ENCODE data around the gene C19orf44.

- TF ChIP-seq POLR2AphosphoS5 (IDR thresholded peaks at IDR 0.05) (no peak), CTCF (IDR thresholded peaks at IDR 0.05) (no peak), POLR2A (IDR thresholded peaks at IDR 0.05) (no peak), EP300 (IDR thresholded peaks at IDR 0.05) (no peak)
These were observed 13.2 kb downstream of the C19orf44 start for GRCh38 chr19:16509141-16510061.
